Measurements from ENCODE around the gene PDLIM1.

GRCh38 chr10:95304463-95304862 lies 13.7 kb upstream of the PDLIM1 start:
- TF ChIP-seq MTA3 (IDR thresholded peaks at IDR 0.05; ENCODE audit: borderline replicate concordance, low read length) = no peak
- no peak for TF ChIP-seq MEF2A (IDR thresholded peaks at IDR 0.05; ENCODE audit: insufficient read depth, low read depth, low read length)
- TF ChIP-seq, protein P1, sequence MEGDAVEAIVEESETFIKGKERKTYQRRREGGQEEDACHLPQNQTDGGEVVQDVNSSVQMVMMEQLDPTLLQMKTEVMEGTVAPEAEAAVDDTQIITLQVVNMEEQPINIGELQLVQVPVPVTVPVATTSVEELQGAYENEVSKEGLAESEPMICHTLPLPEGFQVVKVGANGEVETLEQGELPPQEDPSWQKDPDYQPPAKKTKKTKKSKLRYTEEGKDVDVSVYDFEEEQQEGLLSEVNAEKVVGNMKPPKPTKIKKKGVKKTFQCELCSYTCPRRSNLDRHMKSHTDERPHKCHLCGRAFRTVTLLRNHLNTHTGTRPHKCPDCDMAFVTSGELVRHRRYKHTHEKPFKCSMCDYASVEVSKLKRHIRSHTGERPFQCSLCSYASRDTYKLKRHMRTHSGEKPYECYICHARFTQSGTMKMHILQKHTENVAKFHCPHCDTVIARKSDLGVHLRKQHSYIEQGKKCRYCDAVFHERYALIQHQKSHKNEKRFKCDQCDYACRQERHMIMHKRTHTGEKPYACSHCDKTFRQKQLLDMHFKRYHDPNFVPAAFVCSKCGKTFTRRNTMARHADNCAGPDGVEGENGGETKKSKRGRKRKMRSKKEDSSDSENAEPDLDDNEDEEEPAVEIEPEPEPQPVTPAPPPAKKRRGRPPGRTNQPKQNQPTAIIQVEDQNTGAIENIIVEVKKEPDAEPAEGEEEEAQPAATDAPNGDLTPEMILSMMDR (IDR thresholded peaks at IDR 0.05 in 2 of 3, conservative IDR thresholded peaks at IDR 0.05 in 1 of 3; ENCODE audit: control insufficient read depth in 2 of 3, extremely low read depth in 1 of 3, insufficient read depth in 1 of 3, low read depth in 3 of 3, low read length in 3 of 3) = no peak
- TF ChIP-seq HCFC1 (IDR thresholded peaks at IDR 0.05; ENCODE audit: low read length) = no peak
- no peak for TF ChIP-seq HDAC2 (IDR thresholded peaks at IDR 0.05)
- TF ChIP-seq YY1 (IDR thresholded peaks at IDR 0.05; ENCODE audit: low read depth, low read length) = no peak
- no peak for TF ChIP-seq SIN3A (IDR thresholded peaks at IDR 0.05; ENCODE audit: low read depth, low read length)
- no peak for TF ChIP-seq GABPA (IDR thresholded peaks at IDR 0.05; ENCODE audit: low read depth)
- no peak for TF ChIP-seq EZH2 (IDR thresholded peaks at IDR 0.05; ENCODE audit: borderline replicate concordance, control insufficient read depth, low read depth, low read length)

Data from GM12878 (cell line).